NCI-H1436 treated with DMSO at 0.1 percent for 48 hours (cell line): ENCODE data around the gene ARFIP1.

Experiments used
- DNase-seq: peaks from one replicate; lab custom pipeline; 2025; lab: John Stamatoyannopoulos, UW

Gene ARFIP1

GRCh38 chr4:152898606-152899005 lies 118.9 kb downstream of the ARFIP1 start:
- DNase-seq = no peak

DNA sequence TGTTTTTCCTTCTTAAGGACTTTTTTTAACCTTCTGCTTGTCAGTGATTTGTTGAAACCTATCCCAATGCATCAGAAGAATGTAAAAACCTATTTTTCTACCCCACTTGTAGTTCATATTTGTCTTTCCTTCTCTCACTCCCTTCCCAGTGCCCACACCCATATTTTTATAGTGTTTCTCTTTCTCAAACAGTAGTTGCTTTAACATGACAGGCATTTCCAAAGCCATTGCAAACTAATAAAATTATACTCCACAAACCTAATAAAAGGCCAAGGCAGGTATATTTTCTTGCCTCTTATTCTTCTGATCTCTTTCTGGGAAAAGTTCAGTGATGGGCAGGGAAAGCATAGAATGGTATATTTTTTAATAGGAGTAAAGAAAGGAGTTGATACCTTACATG lies 120.6 kb downstream of the ARFIP1 start:
- no peak for DNase-seq

- DNase-seq = no peak
Measured at GRCh38 chr4:152901205-152901604, 121.5 kb downstream of the ARFIP1 start.

GRCh38 chr4:152903658-152904057 lies 123.9 kb downstream of the ARFIP1 start:
- no peak for DNase-seq

GRCh38 chr4:152909901-152910300 lies 130.1 kb downstream of the ARFIP1 start:
- DNase-seq = no peak

DNA sequence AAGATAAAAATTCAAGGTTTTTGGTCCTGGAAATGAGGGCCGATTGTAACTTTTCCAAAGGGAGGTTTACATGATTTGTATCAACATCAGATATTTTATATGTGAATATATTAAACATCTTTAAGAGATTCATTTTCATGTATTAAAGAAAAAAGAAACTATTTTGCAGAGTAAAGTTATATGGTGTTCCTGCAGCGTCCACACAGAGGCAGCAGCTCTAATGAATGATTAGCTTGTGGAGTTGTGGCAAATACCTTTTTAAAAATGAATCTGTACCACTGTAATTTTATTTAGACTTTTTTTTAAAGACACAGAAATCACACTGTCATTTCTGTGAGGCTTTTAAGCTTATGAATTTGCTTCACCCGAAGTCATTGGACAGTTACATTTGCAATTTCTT lies 130.8 kb downstream of the ARFIP1 start:
- DNase-seq = no peak

DNA sequence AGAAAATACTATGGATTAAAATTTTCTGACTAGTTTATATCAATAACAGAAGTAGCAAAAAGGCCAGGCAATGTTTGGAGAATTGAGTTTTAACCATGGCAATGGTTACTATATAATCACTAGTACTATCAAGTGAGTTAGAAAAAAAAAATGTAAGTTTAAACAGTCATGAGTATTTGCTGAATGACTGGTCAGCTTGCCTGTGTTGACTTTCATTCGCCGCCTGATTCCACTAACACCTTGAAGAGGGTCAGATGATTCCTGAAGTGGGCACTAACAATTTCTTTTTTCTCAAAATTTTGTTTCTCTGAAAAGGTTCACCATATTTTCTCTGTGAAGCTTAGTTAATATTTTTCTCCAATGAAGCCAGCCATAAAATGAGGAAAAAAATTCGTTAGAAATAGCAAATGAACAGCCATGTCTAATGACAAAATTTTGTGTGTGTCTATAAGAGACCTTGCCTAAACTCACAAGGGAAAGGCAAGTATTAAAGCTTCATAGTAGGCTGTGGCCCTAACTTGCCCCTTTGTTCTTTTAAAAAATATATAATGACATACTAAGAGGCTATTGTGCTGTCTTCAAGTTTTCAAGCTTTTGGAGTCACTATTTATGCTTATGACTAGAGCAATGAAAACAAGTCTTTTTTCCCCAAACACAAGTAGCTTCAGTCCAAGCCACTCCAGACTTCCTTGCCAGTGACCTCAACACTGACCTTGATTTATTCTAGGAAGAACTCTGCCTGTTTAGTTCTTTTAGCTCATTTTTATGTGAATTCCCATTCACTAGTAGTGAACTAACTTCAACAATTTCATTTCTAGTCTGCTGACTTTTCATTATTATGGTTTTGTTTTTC lies 138.0 kb downstream of the ARFIP1 start:
- no peak for DNase-seq

- DNase-seq = no peak
Measured at GRCh38 chr4:152919826-152920225, 140.1 kb downstream of the ARFIP1 start.

DNA sequence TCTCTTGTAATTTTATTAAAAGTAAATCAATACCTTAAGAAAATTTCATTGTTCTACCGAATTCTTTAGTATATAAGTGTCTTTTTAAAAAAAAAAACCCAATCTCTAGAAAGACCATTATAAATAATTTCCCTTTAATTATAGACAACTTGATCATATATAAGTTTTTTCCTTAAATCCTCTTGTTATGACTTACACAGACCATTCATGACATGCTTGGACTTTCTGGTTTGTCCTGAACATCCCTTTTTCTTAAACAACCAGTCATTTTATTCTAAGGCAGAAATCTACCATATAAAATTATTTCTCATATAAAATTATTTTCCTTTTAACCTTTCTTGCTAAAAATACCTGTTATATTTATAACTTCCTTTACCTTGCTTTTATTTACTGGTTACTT lies 141.0 kb downstream of the ARFIP1 start:
- DNase-seq = no peak

DNA sequence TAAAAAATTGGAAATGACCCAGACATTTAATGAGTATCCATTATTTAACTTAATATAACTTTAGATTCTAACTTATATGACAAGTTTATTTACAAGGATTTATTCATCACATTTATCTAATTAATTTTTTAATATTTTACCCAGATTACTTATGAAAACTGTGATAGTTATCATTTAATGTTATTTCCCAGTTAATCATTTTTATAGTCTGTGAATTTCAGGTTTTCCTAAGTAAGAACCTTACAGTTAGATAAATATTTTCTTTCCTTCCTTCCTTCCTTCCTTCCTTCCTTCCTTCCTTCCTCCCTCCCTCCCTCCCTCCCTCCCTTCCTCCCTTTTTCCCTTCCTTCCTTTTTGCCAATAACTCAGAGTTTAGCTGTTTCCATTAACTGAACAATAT lies 141.5 kb downstream of the ARFIP1 start:
- no peak for DNase-seq

- no peak for DNase-seq
Measured at GRCh38 chr4:152925851-152926250, 146.1 kb downstream of the ARFIP1 start.

DNA sequence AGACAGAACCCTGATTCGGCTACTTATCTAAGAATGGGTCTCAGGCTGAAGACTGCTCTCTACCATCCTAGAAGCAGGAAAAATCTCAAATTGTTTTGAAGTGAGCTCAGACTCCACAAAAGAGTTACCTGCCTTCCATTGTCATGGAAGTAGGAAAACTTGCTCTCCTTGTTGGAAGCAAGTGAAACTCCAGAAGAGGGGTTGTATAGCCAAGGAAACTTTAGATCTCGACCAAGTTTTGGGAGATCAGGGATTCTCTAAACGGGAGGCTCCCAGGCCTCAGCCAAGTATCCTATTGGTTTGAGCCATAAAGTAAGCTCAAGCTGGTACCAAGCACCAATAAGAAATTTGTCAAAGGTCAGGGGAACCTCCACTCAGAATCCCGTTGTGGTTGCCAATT lies 147.2 kb downstream of the ARFIP1 start:
- DNase-seq = no peak

DNA sequence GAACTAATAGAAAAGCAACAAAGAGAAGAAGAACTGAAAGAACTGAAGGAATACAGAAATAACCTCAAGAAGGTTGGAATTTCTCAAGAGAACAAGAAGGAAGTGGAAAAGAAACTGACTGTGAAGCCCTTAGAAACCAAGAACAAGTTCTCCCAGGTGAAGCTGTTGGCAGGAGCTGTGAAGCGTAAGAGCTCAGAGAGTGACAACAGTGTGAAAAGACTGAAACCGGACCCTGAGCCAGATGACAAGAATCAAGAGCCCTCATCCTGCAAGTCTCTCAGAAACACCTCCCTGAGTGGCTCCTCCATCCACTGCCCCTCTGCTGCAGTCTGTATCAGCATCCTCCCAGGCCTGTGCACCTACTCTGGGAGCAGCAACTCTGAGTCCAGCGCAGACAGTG lies 148.0 kb downstream of the ARFIP1 start:
- DNase-seq = no peak

DNA sequence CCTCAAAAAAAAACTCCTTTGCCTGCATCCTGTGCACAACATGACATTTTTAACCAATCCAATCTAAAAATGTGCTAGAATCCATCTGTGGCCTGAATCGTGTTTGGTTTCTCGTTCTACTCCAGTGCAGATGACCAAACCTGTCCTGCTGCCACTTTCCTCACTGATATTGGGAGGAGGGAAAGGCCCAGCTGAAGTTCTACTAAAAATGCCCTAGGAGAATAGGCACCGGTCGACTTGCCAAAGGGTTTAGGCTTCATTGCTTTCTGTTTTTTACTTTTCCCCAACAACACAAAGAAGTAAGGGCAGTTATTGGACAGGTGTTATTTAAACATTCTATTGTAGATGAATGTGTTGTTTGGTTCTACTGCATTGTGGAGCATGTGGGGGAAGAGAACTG lies 148.5 kb downstream of the ARFIP1 start:
- no peak for DNase-seq

- no peak for DNase-seq
Measured at GRCh38 chr4:152929888-152930287, 150.1 kb downstream of the ARFIP1 start.

DNA sequence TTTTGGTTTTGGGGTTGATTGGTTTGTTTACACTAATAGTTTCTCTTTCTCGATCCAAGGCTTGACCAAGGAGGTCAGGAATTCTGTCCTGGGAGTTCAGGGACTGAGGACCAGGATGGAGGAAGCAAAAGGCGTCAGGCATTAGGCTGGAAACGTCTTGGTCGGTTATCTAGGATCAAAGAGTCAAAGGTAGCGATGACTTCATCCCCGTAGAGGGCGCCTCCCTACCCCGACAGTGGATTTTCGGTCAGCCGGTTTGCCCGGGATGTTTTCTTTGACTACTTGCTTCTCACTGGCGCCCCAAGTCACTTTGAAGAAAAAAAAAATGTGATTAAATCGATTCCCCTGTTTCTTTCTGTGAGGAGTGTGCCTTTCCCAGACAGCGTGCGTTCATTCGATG lies 155.4 kb downstream of the ARFIP1 start:
- DNase-seq = no peak

- DNase-seq = no peak
Measured at GRCh38 chr4:152935631-152936445, 156.1 kb downstream of the ARFIP1 start, which contains the start of gene FHDC1. FHDC1 (plus strand) TSS chr4:152936323; CDS start chr4:152943058, 6,735 bp downstream.

- DNase-seq = no peak
Measured at GRCh38 chr4:152936446-152937335, 156.9 kb downstream of the ARFIP1 start.

DNA sequence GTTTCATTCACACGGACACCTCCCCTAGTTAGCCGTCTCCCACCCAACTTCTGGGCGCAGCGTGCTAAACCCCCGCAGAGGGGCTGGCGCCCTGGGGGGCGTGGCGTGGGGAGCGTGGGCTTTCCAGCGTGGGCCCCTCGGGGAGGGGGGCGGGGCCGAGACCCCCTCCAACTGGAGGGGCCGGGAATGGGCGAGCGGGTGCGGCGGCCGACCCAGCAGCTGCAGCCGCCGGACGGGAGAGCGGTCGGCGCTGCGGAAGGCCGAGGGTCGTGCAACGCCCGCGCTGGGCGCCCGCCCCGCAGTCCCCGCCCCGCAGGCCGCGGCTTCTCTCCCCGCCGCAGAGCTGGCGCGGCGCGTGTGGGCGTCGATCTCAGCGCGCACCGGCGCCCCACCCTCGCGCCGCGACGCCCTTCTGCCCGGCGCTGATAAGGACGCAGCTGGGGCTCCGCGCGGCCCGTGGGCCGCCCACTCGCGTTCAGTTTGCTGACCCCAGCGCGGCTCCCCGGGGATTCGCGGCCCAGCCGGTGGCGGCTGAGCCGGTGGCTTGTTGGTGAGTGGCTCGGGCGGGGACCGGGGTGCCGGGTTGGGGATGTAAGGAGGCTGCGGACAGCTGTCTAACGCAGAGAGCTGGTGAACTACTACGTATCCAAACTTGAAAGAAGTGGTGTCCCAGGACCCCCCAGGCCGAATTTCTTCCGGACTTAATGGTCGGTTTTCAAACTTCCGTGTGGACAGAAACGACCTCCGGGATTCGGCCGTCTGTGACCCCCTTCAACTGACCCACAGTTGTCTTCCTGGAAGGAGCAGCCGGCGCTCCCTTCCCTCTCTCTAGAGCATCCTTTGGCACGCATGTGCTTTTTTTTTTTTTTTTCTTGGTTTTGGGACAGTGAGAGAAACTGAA lies 157.8 kb downstream of the ARFIP1 start:
- no peak for DNase-seq

GRCh38 chr4:152938237-152938947 lies 158.6 kb downstream of the ARFIP1 start:
- DNase-seq = no peak
